H1 (cell line): Measurements from ENCODE around the gene FBXO41. TPM values are rescaled to one million over a fixed set of nuclear protein-coding genes. Genes with fewer than 3 reads are reported as not detected.

ENCODE experiments used
- POU5F1 ChIP-seq: IDR thresholded peaks from 2 replicates; pipeline ENCODE4 v1.6.1; 2011; ENCODE audit warnings: low read depth, mild to moderate bottlenecking, low read length, moderate library complexity
- RBBP5 ChIP-seq: IDR thresholded peaks from 2 replicates; pipeline ENCODE4 v1.7.1; 2012; ENCODE audit warnings: low read depth, mild to moderate bottlenecking, inconsistent platforms, low read length, moderate library complexity, borderline replicate concordance
- SUZ12 ChIP-seq: fragments of 200-600 bp; sonication (generic); IDR thresholded peaks from 2 replicates; pipeline ENCODE4 v1.6.1; 2012; ENCODE audit warnings: mild to moderate bottlenecking, inconsistent platforms, low read length, moderate library complexity, mixed read lengths
- TCF12 ChIP-seq: IDR thresholded peaks from 2 replicates; pipeline ENCODE4 v1.6.1; 2011; ENCODE audit warnings: low read depth, mild to moderate bottlenecking, low read length
- polyA plus RNA-seq, 7 experiments: library from polyadenylated mRNA; depleted of rRNA in 3 of 7; stranded (reverse) in 5 of 7; unstranded in 2 of 7; fragments of >200 nt in 5 of 7; fragments of 200-250 nt in 2 of 7; gene quantifications; 1 replicate in 5 of 7; 2 replicates in 1 of 7; 4 replicates in 1 of 7; pipeline versions ENCODE4 v1.2.1 to v1.2.3, GENCODE V29; 2011 to 2013; ENCODE audit warnings: missing spikeins in 2 of 7, mixed read lengths in 2 of 7
- total RNA-seq: library from RNA; stranded (reverse); fragmentation: NEBNext Ultra II Directional; extraction: Animal tissue kit (Norgen Biotek cat#: 25700); gene quantifications from 2 replicates; pipeline ENCODE4 v1.2.1, GENCODE V29; 2021

Gene FBXO41
- total and polyA plus RNA-seq, 2 of the 8 experiments (the other 6 are each of a cell fraction or from before 2014, with no cell fraction given), result 11.2 to 14.3 TPM

- TF ChIP-seq RBBP5 (no peak), SUZ12 (no peak), POU5F1 (no peak), TCF12 (no peak)
Measured at GRCh38 chr2:73243884-73244570, 40.3 kb downstream of the FBXO41 start (continued).
